GM23338 (cell line): Measurements from ENCODE around the gene AFAP1.

Experiments used
- EZH2 ChIP-seq: fragments of 200-600 bp; sonication (generic); IDR thresholded peaks from one replicate; pipeline ENCODE4 v1.8.0; 2017; ENCODE audit warnings: antibody characterized with exemption, mild to moderate bottlenecking, low read depth; ENCODE audit not compliant: unreplicated experiment
- POLR2AphosphoS5 ChIP-seq: IDR thresholded peaks from 2 replicates; pipeline ENCODE4 v1.6.1; 2016; ENCODE audit warnings: antibody characterized with exemption, low read depth
- TF ChIP-seq, protein P1 (sequence below), 2 experiments: fragments of 200-600 bp in 1 of 2; sonication (generic) in 1 of 2; conservative IDR thresholded peaks; 2 replicates each; pipeline versions ENCODE4 v1.5.1 to v1.6.1; 2016 to 2017; ENCODE audit warnings: antibody characterized with exemption in 2 of 2, low read depth in 2 of 2, mild to moderate bottlenecking in 2 of 2, moderate library complexity in 1 of 2

- TF ChIP-seq, protein P1, sequence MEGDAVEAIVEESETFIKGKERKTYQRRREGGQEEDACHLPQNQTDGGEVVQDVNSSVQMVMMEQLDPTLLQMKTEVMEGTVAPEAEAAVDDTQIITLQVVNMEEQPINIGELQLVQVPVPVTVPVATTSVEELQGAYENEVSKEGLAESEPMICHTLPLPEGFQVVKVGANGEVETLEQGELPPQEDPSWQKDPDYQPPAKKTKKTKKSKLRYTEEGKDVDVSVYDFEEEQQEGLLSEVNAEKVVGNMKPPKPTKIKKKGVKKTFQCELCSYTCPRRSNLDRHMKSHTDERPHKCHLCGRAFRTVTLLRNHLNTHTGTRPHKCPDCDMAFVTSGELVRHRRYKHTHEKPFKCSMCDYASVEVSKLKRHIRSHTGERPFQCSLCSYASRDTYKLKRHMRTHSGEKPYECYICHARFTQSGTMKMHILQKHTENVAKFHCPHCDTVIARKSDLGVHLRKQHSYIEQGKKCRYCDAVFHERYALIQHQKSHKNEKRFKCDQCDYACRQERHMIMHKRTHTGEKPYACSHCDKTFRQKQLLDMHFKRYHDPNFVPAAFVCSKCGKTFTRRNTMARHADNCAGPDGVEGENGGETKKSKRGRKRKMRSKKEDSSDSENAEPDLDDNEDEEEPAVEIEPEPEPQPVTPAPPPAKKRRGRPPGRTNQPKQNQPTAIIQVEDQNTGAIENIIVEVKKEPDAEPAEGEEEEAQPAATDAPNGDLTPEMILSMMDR (conservative IDR thresholded peaks at IDR 0.05; ENCODE audit: low read depth in 2 of 2), result no peak
- TF ChIP-seq EZH2 (no peak), POLR2AphosphoS5 (no peak)
Measured at GRCh38 chr4:7908668-7909067, 31.0 kb downstream of the AFAP1 start.
